SK-N-MC (cell line): ENCODE measurements around the gene DIPK1C.

ENCODE experiments used
- EZH2 ChIP-seq: fragments of 200-600 bp; sonication (generic); IDR thresholded peaks from one replicate; pipeline ENCODE4 v1.6.1; 2017; ENCODE audit warnings: antibody characterized with exemption
- POLR2AphosphoS5 ChIP-seq: IDR thresholded peaks from 2 replicates; pipeline ENCODE4 v1.6.1; 2012; ENCODE audit warnings: mild to moderate bottlenecking, low read depth, low read length, borderline replicate concordance

GRCh38 chr18:74505776-74506175 is 48.7 kb upstream of the DIPK1C start:
- TF ChIP-seq POLR2AphosphoS5 (no peak), EZH2 (no peak)
